ENCODE measurements around the gene NINL. TPM values are rescaled to one million over a fixed set of nuclear protein-coding genes. Genes with fewer than 3 reads are reported as not detected.
A peak's percentile ranks its signal among the peaks of the same experiment; 100 is the strongest.

Gene NINL
- total RNA-seq, 2 donors from 2014 or later = 4.8 to 5.2 TPM

- H3K4me1 Mint-ChIP-seq (ENCODE audit: low read depth) = no peaks in the 10 kb centered on the region
Observed at GRCh38 chr20:25545171-25545570, 40.2 kb downstream of the NINL start.

DNA sequence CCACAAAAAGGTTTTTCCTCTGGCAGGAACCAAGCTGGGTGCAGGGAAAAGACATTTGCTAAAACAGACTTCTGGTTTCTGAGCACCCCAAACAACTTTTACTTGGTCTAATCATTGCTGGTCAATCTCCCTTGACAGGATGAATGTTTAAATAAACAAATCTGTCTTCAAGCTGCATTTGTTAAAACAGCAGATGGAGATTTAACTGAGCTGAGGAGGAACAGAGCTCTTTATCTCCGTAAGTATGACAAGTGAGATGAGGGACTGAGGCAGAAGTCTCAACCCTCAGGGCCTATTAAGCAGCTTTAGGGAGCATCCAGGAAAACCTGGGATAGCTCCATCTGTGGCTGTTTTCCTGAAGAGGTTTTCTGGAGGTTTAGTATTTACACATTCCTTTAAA is 40.6 kb downstream of the NINL start:
- Mint-ChIP-seq H3K27me3 (ENCODE audit: low read depth) (no peaks in the 10 kb centered on the region), H3K4me3 (no peak overlapping the region), H3K4me1 (ENCODE audit: low read depth) (no peaks in the 10 kb centered on the region), H3K27ac (no peak overlapping the region), H3K36me3 (ENCODE audit: insufficient read depth in 2 of 2) (no peaks in the 10 kb centered on the region), H3K9me3 (no peaks in the 10 kb centered on the region)
- DNase-seq (no peak), ATAC-seq (replicated peaks in 1 of 2) (no peak)

More at GRCh38 chr20:25545171-25545570, 40.2 kb downstream of the NINL start:
- H3K9me3 Mint-ChIP-seq = no peaks in the 10 kb centered on the region
- H3K27me3 Mint-ChIP-seq (ENCODE audit: low read depth) = no peaks in the 10 kb centered on the region
- no peak overlapping the region for H3K27ac Mint-ChIP-seq
- H3K4me3 Mint-ChIP-seq = no peak overlapping the region
- no peak for ATAC-seq (replicated peaks in 1 of 2)
- no peaks in the 10 kb centered on the region for H3K36me3 Mint-ChIP-seq (ENCODE audit: insufficient read depth in 2 of 2)
- DNase-seq = no peak

GRCh38 chr20:25544311-25544710 is 41.0 kb downstream of the NINL start:
- Mint-ChIP-seq H3K9me3 (no peaks in the 10 kb centered on the region), H3K27ac (no peak overlapping the region), H3K4me3 (no peak overlapping the region), H3K27me3 (ENCODE audit: low read depth) (no peaks in the 10 kb centered on the region), H3K4me1 (ENCODE audit: low read depth) (no peaks in the 10 kb centered on the region), H3K36me3 (ENCODE audit: insufficient read depth in 2 of 2) (no peaks in the 10 kb centered on the region)
- DNase-seq (no peak), ATAC-seq (replicated peaks in 1 of 2) (no peak)

DNA sequence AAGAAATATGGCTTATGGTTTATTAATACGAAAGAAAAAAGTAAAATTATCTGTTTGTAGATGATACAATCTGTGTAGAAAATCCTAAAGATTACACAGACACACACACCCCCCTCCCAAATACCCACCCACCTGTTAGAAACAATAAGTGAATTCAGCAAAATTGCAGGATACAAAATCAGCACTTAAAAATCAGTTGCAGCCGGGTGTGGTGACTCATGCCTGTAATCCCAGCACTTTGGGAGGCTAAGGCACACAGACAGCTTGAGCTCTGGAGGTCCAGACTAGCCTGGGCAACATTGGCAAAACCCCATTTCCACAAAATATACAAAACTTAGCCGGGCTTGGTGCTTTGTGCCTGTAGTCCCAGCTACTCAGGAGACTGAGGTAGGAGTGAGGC is 42.3 kb downstream of the NINL start:
- H3K4me1 Mint-ChIP-seq (ENCODE audit: low read depth) = no peaks in the 10 kb centered on the region
- no peaks in the 10 kb centered on the region for H3K27me3 Mint-ChIP-seq (ENCODE audit: low read depth)
- no peak overlapping the region for H3K4me3 Mint-ChIP-seq
- no peaks in the 10 kb centered on the region for H3K9me3 Mint-ChIP-seq
- DNase-seq (no peak), ATAC-seq (replicated peaks in 1 of 2) (no peak)
- H3K27ac Mint-ChIP-seq = no peak overlapping the region
- no peaks in the 10 kb centered on the region for H3K36me3 Mint-ChIP-seq (ENCODE audit: insufficient read depth in 2 of 2)

DNA sequence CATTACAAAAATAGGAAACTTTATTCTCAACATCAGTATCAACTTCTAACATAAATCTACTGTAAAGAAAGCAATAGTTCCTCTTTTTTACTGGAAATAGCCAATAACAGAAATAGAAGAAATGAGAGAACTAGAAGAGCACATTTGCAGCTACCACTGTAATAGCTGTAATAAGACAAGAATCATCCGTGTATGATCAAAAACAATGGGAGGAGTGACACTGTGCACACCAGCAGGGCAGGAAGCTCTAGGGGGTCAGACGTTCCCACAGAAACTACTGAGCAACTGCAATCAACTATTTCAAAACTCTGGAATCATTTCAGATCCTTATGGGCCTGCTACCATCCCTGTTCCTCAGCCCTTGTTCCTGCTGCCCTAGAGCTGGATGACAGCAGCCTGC is 43.7 kb downstream of the NINL start:
- H3K9me3 Mint-ChIP-seq = no peaks in the 10 kb centered on the region
- ATAC-seq (replicated peaks in 1 of 2) (no peak), DNase-seq (no peak)
- no peaks in the 10 kb centered on the region for H3K4me1 Mint-ChIP-seq (ENCODE audit: low read depth)
- no peak overlapping the region for H3K4me3 Mint-ChIP-seq
- H3K27ac Mint-ChIP-seq = no peak overlapping the region
- no peaks in the 10 kb centered on the region for H3K36me3 Mint-ChIP-seq (ENCODE audit: insufficient read depth in 2 of 2)
- H3K27me3 Mint-ChIP-seq (ENCODE audit: low read depth) = no peaks in the 10 kb centered on the region

GRCh38 chr20:25539742-25540672 is 45.3 kb downstream of the NINL start:
- Mint-ChIP-seq H3K27ac (no peak overlapping the region), H3K9me3 (no peaks in the 10 kb centered on the region), H3K4me1 (ENCODE audit: low read depth) (no peaks in the 10 kb centered on the region), H3K36me3 (ENCODE audit: insufficient read depth in 2 of 2) (no peaks in the 10 kb centered on the region), H3K4me3 (no peak overlapping the region), H3K27me3 (ENCODE audit: low read depth) (no peaks in the 10 kb centered on the region)
- ATAC-seq (replicated peaks in 1 of 2) (no peak), DNase-seq (no peak)

DNA sequence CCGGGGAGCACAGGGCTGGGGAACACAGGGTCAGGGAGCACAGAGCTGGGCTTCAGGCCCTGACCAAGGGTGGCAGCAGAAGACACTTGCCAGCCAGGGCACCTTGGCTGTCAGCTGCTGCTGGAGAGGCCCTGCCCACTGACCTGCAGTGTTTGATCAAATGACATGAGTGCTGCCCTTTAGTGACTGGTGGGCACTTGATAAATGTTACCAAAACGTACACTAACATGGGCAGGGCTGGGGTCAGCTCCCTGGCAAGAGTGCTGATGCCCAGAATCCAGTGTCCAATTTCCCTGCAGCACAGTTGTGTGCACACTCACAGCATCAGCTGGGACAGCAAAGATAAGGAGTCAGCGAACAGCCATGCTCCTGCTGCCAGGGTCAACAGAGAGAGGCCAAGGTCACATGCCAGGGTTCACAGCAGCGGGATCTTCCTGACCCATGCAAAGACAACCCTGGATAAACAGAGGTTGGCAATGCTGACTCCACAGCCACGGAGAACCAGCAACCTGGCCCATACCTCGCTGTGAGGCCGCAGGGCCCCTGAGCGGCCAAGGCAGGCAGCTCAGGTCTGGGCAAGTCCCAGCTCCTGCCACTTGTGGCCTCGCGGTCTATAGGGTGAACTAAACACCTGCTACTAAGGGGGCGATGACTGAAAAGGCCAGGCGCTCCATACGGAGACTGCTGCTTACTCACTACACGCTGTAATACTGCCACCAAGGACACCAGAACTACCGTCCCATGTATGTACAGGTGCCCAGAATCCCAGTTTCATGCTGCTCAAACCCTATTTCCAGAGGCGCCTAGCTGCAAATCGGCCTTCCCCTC is 46.3 kb downstream of the NINL start:
- no peak for ATAC-seq (replicated peaks in 1 of 2)
- Mint-ChIP-seq H3K4me1 (ENCODE audit: low read depth) (peaks cover 4% of the 10 kb centered on the region), H3K27ac (no peak overlapping the region), H3K9me3 (no peaks in the 10 kb centered on the region), H3K27me3 (ENCODE audit: low read depth) (no peaks in the 10 kb centered on the region), H3K4me3 (no peak overlapping the region), H3K36me3 (ENCODE audit: insufficient read depth in 2 of 2) (no peaks in the 10 kb centered on the region)
- DNase-seq = no peak

DNA sequence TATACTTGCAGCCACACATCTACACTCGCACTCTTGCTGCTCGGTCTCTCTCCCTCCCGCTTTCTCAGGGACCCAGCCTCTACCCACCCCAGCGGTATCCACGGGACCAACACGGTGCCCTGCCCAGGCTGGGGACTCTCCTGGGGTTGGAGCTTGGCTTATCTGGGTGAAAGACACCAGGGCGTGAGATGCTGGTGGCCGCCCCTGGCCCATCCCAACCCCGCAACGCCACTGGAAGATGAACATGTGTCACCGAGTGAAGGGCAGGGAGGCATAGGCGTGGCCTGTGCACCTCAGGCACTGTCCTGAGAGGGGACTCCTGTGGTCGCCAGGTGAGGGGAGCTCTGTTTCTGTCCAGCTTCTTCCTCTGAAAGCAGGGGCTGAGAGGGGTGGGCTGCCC is 47.4 kb downstream of the NINL start:
- Mint-ChIP-seq H3K4me3 (no peak overlapping the region), H3K9me3 (no peaks in the 10 kb centered on the region), H3K27me3 (ENCODE audit: low read depth) (no peaks in the 10 kb centered on the region), H3K27ac (no peak overlapping the region), H3K36me3 (ENCODE audit: insufficient read depth in 2 of 2) (no peaks in the 10 kb centered on the region), H3K4me1 (ENCODE audit: low read depth) (peaks cover 5% of the 10 kb centered on the region)
- DNase-seq (no peak), ATAC-seq (replicated peaks in 1 of 2) (no peak)

DNA sequence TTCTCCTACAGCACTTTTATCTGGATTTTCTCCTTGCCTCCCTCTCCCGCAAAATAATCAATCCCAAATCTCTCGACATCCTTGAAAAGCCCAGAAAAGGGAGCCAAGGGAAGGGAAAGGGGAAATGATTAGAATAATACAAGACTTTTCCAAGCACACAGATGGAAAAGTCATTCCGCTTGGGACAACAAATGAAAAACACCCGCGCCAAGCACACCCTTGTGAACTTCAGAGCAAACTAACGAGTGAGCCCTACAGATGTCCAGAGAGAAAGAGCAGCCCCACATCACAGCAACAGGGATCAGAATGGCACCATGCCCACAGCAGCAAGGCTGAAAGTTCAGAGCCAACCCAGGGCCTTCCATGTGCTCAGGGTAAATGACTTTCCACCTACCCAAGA is 49.6 kb downstream of the NINL start:
- no peaks in the 10 kb centered on the region for H3K27me3 Mint-ChIP-seq (ENCODE audit: low read depth)
- no peak for DNase-seq
- no peak overlapping the region for H3K27ac Mint-ChIP-seq
- peaks cover 5% of the 10 kb centered on the region for H3K4me1 Mint-ChIP-seq (ENCODE audit: low read depth)
- no peaks in the 10 kb centered on the region for H3K36me3 Mint-ChIP-seq (ENCODE audit: insufficient read depth in 2 of 2)
- H3K4me3 Mint-ChIP-seq = no peak overlapping the region
- H3K9me3 Mint-ChIP-seq = peaks cover 0 to 2% of the 10 kb centered on the region in 2 donors
- no peak for ATAC-seq (replicated peaks in 1 of 2)

DNA sequence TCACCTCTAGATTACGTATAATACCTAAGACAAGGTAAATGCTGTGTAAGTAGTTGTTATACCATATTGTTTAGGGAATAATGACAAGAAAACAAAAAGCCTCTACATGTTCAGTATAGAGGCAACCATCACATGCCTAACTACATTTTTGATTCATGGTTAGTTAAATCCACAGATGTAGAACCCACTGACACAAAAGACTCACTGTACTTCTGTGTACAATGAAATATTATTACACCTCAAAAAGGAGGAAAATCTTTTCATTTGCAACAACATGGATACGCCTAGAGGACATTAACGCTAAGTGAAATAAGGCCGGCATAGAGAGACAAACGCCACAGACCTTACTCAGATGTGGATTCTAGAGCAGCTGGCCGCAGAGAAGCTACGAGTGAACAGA is 50.5 kb downstream of the NINL start:
- H3K27ac Mint-ChIP-seq = no peak overlapping the region
- ATAC-seq (replicated peaks in 1 of 2) (no peak), DNase-seq (no peak)
- no peak overlapping the region for H3K4me3 Mint-ChIP-seq
- H3K27me3 Mint-ChIP-seq (ENCODE audit: low read depth) = no peaks in the 10 kb centered on the region
- peaks cover 5% of the 10 kb centered on the region for H3K4me1 Mint-ChIP-seq (ENCODE audit: low read depth)
- H3K9me3 Mint-ChIP-seq = peaks cover 2 to 3% of the 10 kb centered on the region in 2 donors
- peaks cover 0 to 4% of the 10 kb centered on the region in 2 donors for H3K36me3 Mint-ChIP-seq (ENCODE audit: insufficient read depth in 2 of 2)

DNA sequence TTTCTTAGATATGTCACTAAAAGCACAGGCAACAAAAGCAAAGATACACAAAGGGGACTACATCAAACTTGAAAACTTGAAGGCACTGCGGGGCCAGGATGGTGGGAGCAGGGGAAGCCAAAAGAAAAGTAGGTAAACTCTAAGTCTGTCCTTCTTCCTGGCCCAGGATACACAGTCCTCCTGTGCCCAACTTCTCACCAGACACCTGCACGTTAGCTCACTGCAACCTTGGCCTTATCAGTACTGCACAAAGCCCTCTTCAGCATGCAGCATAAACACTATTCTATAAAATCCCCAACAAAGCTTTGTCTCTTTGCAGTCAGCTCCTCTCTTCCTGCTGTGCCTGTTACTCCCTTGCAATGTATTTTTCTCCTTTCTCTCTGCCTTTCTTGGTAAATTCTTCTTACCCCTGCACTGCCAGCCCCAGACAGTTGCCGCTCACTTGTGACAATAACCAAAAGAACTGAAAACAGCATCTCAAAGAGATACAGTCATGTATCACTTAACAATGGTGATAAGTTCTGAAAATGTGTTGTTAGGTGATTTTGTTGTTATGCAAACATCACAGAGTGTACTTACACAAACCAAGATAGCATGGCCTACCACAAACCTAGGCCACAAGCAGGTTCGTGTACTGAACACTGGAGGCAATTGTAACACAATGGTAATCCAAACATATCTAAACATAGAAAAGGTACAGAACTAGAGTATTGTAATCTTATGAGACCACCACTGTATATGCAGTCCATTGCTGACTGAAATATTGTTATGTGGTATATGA is 51.2 kb downstream of the NINL start:
- Mint-ChIP-seq H3K9me3 (peaks cover 2 to 5% of the 10 kb centered on the region in 2 donors), H3K36me3 (ENCODE audit: insufficient read depth in 2 of 2) (peaks cover 2 to 4% of the 10 kb centered on the region in 2 donors), H3K27me3 (ENCODE audit: low read depth) (no peaks in the 10 kb centered on the region), H3K27ac (no peak overlapping the region), H3K4me1 (ENCODE audit: low read depth) (peaks cover 5% of the 10 kb centered on the region), H3K4me3 (no peak overlapping the region)
- peak; percentile 56 to 71 for ATAC-seq (replicated peaks in 1 of 2)
- DNase-seq = no peak

DNA sequence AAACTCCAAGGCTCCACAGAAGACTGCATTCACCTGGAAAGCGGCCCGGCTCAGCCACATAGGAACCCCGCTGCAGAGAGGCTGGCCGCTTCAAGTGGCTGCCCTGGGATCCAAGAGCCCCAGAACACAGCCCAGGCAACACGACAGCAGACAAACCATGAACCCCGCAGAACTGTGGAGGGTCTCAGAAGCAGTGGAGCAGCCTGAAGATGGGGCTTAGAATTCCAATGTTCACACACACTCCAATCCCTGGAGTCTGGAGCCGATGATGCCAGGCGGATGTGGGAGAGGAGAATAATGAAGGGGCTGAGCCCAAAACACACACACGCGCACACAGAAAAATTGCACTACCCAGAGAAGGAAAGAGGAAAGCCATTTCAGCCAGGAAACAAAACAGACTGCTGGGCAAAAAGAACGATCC is 52.4 kb downstream of the NINL start:
- no peaks in the 10 kb centered on the region for H3K27me3 Mint-ChIP-seq (ENCODE audit: low read depth)
- H3K36me3 Mint-ChIP-seq (ENCODE audit: insufficient read depth in 2 of 2) = peaks cover 2 to 4% of the 10 kb centered on the region in 2 donors
- DNase-seq (no peak), ATAC-seq (replicated peaks in 1 of 2) (no peak)
- peaks cover 5% of the 10 kb centered on the region for H3K4me1 Mint-ChIP-seq (ENCODE audit: low read depth)
- peaks cover 2 to 5% of the 10 kb centered on the region in 2 donors for H3K9me3 Mint-ChIP-seq
- no peak overlapping the region for H3K27ac Mint-ChIP-seq
- H3K4me3 Mint-ChIP-seq = no peak overlapping the region
